Liver (tissue), 9 donors: ENCODE data around the gene GPBP1. TPM values are rescaled to one million over a fixed set of nuclear protein-coding genes. Genes with fewer than 3 reads are reported as not detected.
"Not testable (repeated sequence)": the region's sequence is repeated elsewhere in the genome, so short reads cannot be mapped to it uniquely, and the experiment has no call there.

Experiments
- DNase-seq: peaks from one replicate; pipeline ENCODE4 v3.0.0-alpha.2; 2017; ENCODE audit warnings: low spot score
- H3K27ac ChIP-seq, 2 donors: one replicate each; pipeline ENCODE4 v1.7.0; 2013; ENCODE audit warnings: inconsistent platforms in 2 of 2, low read length in 2 of 2, control low read depth in 1 of 2, low read depth in 1 of 2, mild to moderate bottlenecking in 1 of 2
- H3K27me3 ChIP-seq, 4 donors: one replicate each; pipeline versions ENCODE4 v1.6.1 to v1.7.0; 2013; ENCODE audit warnings: low read length in 3 of 4, inconsistent platforms in 1 of 4, mild to moderate bottlenecking in 1 of 4, moderate library complexity in 1 of 4; ENCODE audit not compliant: control insufficient read depth in 4 of 4, insufficient read depth in 4 of 4
- H3K36me3 ChIP-seq, 4 donors: one replicate each; pipeline versions ENCODE4 v1.6.1 to v1.7.0; 2013; ENCODE audit warnings: low read length in 3 of 4, mild to moderate bottlenecking in 3 of 4, low read depth in 1 of 4, moderate library complexity in 1 of 4; ENCODE audit not compliant: control insufficient read depth in 4 of 4, insufficient read depth in 3 of 4
- H3K4me1 ChIP-seq, 4 donors: one replicate each; pipeline versions ENCODE4 v1.6.1 to v1.7.0; 2013; ENCODE audit warnings: low read length in 3 of 4, mild to moderate bottlenecking in 3 of 4, moderate library complexity in 1 of 4; ENCODE audit not compliant: control insufficient read depth in 4 of 4, insufficient read depth in 4 of 4
- H3K4me3 ChIP-seq, 3 donors: one replicate each; pipeline versions ENCODE4 v1.6.1 to v1.7.0; 2013; ENCODE audit warnings: low read length in 3 of 3, control low read depth in 1 of 3, low read depth in 1 of 3, mild to moderate bottlenecking in 1 of 3
- H3K9ac ChIP-seq, 2 donors: one replicate each; pipeline ENCODE4 v1.7.0; 2013; ENCODE audit warnings: low read length in 2 of 2, mild to moderate bottlenecking in 2 of 2, moderate library complexity in 2 of 2, control low read depth in 1 of 2, low read depth in 1 of 2
- H3K9me3 ChIP-seq, 4 donors: one replicate each; pipeline versions ENCODE4 v1.6.1 to v1.7.0; 2013; ENCODE audit warnings: low read length in 3 of 4; ENCODE audit not compliant: control insufficient read depth in 4 of 4
- CTCF ChIP-seq: fragments of 150-350 bp; IDR thresholded peaks from 2 replicates; pipeline ENCODE4 v1.5.1; 2017; ENCODE audit warnings: improper control_type of control experiment, low read depth, low read length; ENCODE audit not compliant: missing input control
- EGR1 ChIP-seq, 2 donors: IDR thresholded peaks; 2 replicates each; pipeline ENCODE4 v1.6.1; 2016 to 2018; ENCODE audit warnings: antibody characterized with exemption in 2 of 2, low read depth in 2 of 2
- FOXA1 ChIP-seq: IDR thresholded peaks from 2 replicates; pipeline ENCODE4 v1.6.1; 2016; ENCODE audit warnings: antibody characterized with exemption
- FOXA2 ChIP-seq: IDR thresholded peaks from 2 replicates; pipeline ENCODE4 v1.6.1; 2016; ENCODE audit warnings: antibody characterized with exemption
- GABPA ChIP-seq, 2 donors: IDR thresholded peaks in 1 of 2; conservative IDR thresholded peaks in 1 of 2; 2 replicates each; pipeline ENCODE4 v1.6.1; 2016; ENCODE audit warnings: antibody characterized with exemption in 2 of 2, mild to moderate bottlenecking in 1 of 2, moderate library complexity in 1 of 2
- HNF4A ChIP-seq, 2 donors: conservative IDR thresholded peaks; 2 replicates each; pipeline ENCODE4 v1.6.1; 2016; ENCODE audit warnings: antibody characterized with exemption in 2 of 2, mild to moderate bottlenecking in 2 of 2
- HNF4G ChIP-seq: IDR thresholded peaks from 2 replicates; pipeline ENCODE4 v1.6.1; 2016; ENCODE audit warnings: antibody characterized with exemption
- JUND ChIP-seq, 2 donors: IDR thresholded peaks; 2 replicates each; pipeline ENCODE4 v1.6.1; 2016; ENCODE audit warnings: antibody characterized with exemption in 2 of 2
- NR2F2 ChIP-seq: IDR thresholded peaks from 2 replicates; pipeline ENCODE4 v1.6.1; 2016; ENCODE audit warnings: antibody characterized with exemption
- RAD21 ChIP-seq, 2 donors: IDR thresholded peaks; 2 replicates each; pipeline ENCODE4 v1.6.1; 2016; ENCODE audit warnings: antibody characterized with exemption in 2 of 2, mild to moderate bottlenecking in 2 of 2
- REST ChIP-seq: IDR thresholded peaks from 2 replicates; pipeline ENCODE4 v1.6.1; 2016; ENCODE audit warnings: antibody characterized with exemption, mild to moderate bottlenecking
- RXRA ChIP-seq, 2 donors: IDR thresholded peaks; 2 replicates each; pipeline ENCODE4 v1.6.1; 2017 to 2018; ENCODE audit warnings: antibody characterized with exemption in 2 of 2, mild to moderate bottlenecking in 1 of 2
- SP1 ChIP-seq: IDR thresholded peaks from 2 replicates; pipeline ENCODE4 v1.6.1; 2018; ENCODE audit warnings: antibody characterized with exemption, mild to moderate bottlenecking
- TAF1 ChIP-seq: conservative IDR thresholded peaks from 2 replicates; pipeline ENCODE4 v1.6.1; 2016; ENCODE audit warnings: antibody characterized with exemption, mild to moderate bottlenecking
- YY1 ChIP-seq: IDR thresholded peaks from 2 replicates; pipeline ENCODE4 v1.6.1; 2016; ENCODE audit warnings: antibody characterized with exemption, mild to moderate bottlenecking
- ZBTB33 ChIP-seq: IDR thresholded peaks from 2 replicates; pipeline ENCODE4 v1.6.1; 2016; ENCODE audit warnings: antibody characterized with exemption
- WGBS: extraction: QIAGEN DNeasy Blood & Tissue Kit; methylation state at CpG from one replicate; pipeline ENCODE4 v1.1.7; 2013; 5-methylcytosine and 5-hydroxymethylcytosine counted together
- polyA plus RNA-seq, 2 donors: library from polyadenylated mRNA; stranded (reverse) in 1 of 2; unstranded in 1 of 2; fragments of 200-250 nt in 1 of 2; fragments of >200 nt in 1 of 2; fragmentation: Nextera tagmentation in 1 of 2; extraction: Ambion mirVana in 1 of 2; gene quantifications; one replicate each; pipeline versions ENCODE4 v1.2.1 to v1.2.3, GENCODE V29; 2013 to 2015
- total RNA-seq, 2 donors: library from RNA; depleted of rRNA; stranded (reverse); fragments of >200 nt; gene quantifications; one replicate each; pipeline ENCODE4 v1.2.3, GENCODE V29; 2014
- donor health status: healthy.
- donor health status: healthy.
- donor health status: healthy.
- donor health status: healthy.
- donor health status: healthy.

Gene GPBP1
- total and polyA plus RNA-seq, 4 donors = 13.6 to 30.8 (median 24.6) TPM

- H3K27ac ChIP-seq = no peak overlapping the region
- TF ChIP-seq RXRA (IDR thresholded peaks at IDR 0.05) (no peak), CTCF (no peak), FOXA2 (no peak), REST (no peak), HNF4G (no peak), ZBTB33 (no peak), HNF4A (conservative IDR thresholded peaks at IDR 0.05) (no peak), EGR1 (IDR thresholded peaks at IDR 0.05; ENCODE audit: low read depth in 2 of 2) (no peak), FOXA1 (no peak), NR2F2 (no peak), SP1 (no peak), GABPA (IDR thresholded peaks at IDR 0.05 in 1 of 2, conservative IDR thresholded peaks at IDR 0.05 in 1 of 2) (no peak), JUND (IDR thresholded peaks at IDR 0.05) (no peak), TAF1 (no peak), YY1 (no peak), RAD21 (IDR thresholded peaks at IDR 0.05) (no peak)
- H3K4me3 ChIP-seq = no peak overlapping the region
- H3K27me3 ChIP-seq = no peaks in the 10 kb centered on the region
- H3K9ac ChIP-seq = no peak overlapping the region
- WGBS = 98% methylated on average over 5 of the region's 5 CpGs
- H3K4me1 ChIP-seq = peaks cover 0 to under 1% (median 0%) of the 10 kb centered on the region in 4 donors
- H3K36me3 ChIP-seq = no peaks in the 10 kb centered on the region
- DNase-seq = no peak
- H3K9me3 ChIP-seq = no peaks in the 10 kb centered on the region
Measured at GRCh38 chr5:57167201-57167600, 6.7 kb upstream of the GPBP1 start.

GRCh38 chr5:57170116-57170515, 3.7 kb upstream of the GPBP1 start:
- H3K9me3 ChIP-seq, DNase-seq, H3K4me1 ChIP-seq, H3K27me3 ChIP-seq, H3K9ac ChIP-seq, H3K36me3 ChIP-seq, H3K27ac ChIP-seq, H3K4me3 ChIP-seq: not testable (repeated sequence)
- 96% methylated on average over 13 of the region's 13 CpGs for WGBS
